NCI-H748 (cell line): Measurements from ENCODE around the gene WDFY3.

Source experiments
- DNase-seq: peaks from one replicate; lab custom pipeline; 2025; ENCODE audit not compliant: unreplicated experiment; lab: John Stamatoyannopoulos, UW

Gene WDFY3

GRCh38 chr4:84966382-84967242, at the start of gene WDFY3:
TSS of gene WDFY3 (minus strand) at chr4:84966690. CDS start at chr4:84860591, 106,099 bp downstream.
- peak; percentile 79 for DNase-seq

DNA sequence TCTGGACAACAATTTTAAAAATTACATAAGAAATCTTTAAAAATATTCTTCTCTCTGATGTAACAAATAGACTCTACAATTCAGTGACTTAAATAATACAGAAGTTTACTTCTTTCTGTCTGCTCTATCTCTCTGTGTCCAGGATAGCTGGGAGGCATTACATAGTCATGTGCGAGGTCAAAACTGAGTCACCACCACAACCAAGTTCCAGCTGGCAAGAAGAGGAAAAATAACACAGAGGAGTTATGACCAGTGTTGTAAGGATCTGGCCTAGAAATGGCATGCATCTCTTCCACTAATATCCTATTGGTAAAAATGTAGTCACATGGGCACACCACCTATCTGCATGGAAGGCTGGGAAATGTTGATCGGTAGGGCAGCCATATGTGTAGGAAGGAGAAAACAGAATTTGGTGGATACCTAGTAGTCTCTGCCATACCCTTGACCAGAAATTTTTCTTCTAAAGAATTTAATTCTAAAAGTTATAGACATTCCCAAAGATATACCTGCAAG, 39.4 kb upstream of the WDFY3 start:
- no peak for DNase-seq

DNA sequence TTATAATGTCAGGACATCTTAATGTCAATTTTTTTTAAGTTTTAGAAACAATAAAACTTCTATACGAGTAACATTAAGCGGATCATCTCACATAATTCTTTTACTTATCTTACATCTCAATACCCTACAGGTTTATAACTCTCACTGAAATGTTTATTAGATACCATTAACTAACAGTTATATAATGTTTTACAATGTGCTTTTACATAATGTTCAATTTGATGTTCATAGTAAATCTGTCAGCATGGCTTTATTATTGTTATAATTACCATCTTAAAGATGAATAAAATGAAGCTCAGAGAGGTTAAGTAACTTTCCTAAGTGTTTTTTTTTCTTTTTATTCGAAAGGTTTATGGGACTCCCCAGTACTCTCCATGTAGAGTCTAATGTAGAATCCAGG, 33.9 kb upstream of the WDFY3 start:
- DNase-seq, result no peak

GRCh38 chr4:84995386-84995785, 28.9 kb upstream of the WDFY3 start:
- DNase-seq, result no peak

DNA sequence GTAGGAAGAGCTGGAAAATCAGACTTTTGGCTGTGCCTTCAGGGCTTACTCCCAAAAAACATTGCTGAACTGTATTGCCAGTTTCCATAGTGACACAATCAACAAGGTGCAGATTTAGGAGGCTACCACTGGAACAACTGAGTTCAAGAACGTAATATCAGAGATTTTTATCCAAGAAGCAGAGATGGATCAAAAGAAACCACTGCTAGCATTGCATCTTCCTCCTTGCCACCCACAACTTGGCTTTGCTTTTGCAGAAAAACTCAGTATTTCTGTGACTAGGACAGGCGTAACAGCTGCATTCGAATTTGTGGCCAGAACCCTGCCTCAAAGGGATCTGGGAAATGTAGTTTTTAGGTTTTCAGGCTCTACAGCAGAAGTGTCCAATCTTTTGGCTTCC, 27.8 kb upstream of the WDFY3 start:
- DNase-seq, result peak; percentile 44

DNA sequence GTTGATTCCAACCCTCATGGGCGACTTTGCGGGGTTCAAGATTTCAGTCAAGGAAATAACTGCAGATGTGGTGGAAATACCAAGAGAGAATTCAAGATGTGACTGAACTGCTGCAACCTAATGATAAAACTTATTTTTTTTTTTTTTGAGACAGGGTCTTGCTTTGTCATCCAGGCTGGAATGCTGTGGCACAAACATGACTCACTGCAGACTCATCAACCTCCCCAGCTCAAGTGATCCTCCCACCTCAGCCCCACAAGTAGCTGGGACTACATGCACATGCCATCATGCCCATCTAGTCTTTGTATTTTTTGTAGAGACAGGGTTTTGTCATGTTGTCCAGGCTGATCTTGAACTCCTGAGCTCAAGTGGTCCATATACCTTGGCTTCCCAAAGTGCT, 19.5 kb upstream of the WDFY3 start:
- DNase-seq, result no peak

GRCh38 chr4:84977396-84977795, 10.9 kb upstream of the WDFY3 start:
- DNase-seq, result no peak

DNA sequence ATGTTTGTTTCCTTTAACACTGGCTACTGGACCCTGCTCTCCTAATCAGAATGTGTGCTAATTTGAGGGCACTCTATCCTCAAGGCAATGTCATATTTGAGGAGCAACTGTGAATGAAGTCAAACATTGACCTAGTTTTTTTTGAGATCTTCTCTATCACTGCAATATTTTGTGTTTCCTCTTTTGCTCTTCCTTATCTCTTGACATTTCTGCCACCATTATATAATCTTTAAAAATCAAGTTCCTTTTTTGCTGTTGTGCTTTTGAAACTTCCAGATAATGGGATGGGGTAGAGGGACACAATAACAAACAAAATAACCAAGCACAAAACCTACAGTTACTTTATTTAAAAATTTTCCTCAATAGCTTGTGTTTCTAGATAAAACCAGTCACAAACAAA, 7.4 kb upstream of the WDFY3 start:
- DNase-seq, result no peak

- DNase-seq, result peak; percentile 40
Observed at GRCh38 chr4:84971319-84971932, 4.9 kb upstream of the WDFY3 start.

- no peak for DNase-seq
Observed at GRCh38 chr4:84968925-84969324, 2.4 kb upstream of the WDFY3 start.

- no peak for DNase-seq
Observed at GRCh38 chr4:84967243-84967690, 777 bp upstream of the WDFY3 start.

- DNase-seq, result peak; percentile 67
Observed at GRCh38 chr4:84965553-84966381, 723 bp downstream of the WDFY3 start.

- DNase-seq, result no peak
Observed at GRCh38 chr4:84964995-84965552, 1.4 kb downstream of the WDFY3 start.

- DNase-seq, result no peak
Observed at GRCh38 chr4:84962102-84962501, 4.4 kb downstream of the WDFY3 start.

DNA sequence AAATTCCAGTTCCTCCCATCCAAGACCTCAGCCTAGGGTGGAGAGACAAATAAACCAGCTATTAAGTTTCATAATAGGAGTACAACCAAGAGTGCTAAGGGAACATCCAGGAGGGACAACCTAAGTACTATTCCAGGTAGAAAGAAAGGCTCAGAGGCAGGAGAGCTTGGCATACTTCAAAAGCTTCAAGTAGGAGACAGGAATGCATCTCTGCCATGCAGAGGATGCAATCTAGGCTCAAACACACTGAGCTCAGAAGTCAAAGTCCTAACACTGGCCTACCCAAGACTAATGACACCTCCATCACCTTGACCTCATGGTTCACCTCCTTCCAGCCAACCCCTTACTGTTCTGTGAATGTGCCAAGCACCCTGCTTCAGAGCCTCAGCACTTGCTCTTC, 8.1 kb downstream of the WDFY3 start:
- DNase-seq, result no peak

DNA sequence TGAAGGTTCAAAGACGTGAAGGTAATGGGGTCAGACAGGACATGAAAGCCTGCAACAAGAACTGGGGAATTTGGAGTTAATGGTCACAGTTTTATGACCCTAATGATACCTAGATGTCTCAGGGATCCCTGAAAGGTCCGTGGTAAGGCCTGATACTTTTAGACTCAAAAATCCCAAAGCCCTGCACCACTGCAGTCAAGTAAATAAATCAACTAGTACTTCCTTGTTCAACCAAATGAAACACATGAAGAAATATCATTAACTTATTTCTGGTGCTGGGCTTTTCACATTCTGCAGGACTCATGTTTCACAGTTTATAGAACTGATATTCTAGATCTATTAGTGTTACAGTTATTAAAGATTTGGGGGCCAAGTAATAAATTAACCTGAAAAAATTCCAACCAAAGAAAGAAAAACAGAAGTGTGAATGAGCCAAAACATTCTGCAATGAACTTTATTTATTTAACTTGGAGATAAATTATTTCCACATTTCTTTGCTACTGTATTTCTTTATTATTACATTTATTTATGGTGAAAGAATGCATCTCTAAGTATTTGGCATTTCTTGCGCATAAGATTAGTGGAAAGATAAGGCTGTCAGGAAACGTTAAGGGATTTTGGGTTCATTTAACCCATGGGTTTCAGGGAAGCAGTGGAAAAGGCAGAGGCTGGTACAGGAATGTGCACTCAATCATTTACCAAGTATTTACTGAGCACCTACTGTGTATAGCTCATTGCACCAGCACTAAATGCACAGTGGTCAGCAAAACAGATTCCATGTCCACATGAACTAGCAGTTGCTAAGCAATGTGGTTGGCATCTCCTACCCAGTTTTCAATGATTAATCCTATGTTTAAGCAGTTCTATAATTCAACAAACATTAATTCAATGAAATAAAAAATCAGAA, 8.7 kb downstream of the WDFY3 start:
- DNase-seq, result no peak

DNA sequence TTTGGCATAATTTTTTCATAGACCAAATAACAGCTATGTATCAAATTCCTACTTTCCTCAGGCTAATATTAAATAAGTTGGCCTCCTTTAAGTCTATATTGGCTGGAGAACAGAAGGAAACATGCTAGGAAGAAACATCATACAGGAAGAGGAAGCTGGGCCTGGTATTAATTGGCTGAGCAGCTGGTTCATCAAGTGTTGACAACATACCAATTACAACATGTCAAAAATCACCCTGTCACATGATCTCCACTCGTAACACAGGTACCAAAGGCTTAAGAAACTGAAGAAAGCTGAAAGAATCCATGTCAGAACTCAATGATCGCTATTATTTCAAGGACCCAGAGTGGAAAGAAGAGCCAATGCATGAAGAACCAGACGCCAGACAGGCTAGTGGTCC, 10.5 kb downstream of the WDFY3 start:
- DNase-seq, result peak; percentile 16

DNA sequence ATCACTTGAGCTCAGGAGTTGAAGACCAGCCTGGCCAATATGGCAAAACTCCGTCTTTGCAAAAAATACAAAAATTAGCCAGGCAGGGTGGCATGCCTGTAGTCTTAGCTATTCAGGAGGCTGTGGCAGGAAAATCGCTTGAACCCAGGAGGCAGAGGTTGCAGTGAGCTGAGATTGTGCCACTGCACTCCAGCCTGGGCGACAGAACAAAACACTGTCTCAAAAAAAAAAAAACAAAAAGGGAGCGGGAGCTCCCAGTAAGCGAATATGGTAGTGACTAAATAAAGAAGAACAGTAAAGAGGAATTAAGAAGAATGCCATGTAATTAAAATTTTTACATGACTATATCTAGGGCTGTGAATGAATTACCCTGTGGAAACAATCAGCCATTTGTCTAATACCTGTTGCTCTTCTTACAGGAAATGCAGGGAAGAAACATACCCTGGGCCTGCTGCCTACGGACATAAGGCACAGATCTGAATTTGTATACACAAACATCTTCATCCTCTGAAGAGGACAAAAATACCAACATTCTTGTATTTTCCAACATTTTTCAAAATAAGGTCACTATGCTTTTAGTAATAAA, 11.4 kb downstream of the WDFY3 start:
- DNase-seq, result no peak

DNA sequence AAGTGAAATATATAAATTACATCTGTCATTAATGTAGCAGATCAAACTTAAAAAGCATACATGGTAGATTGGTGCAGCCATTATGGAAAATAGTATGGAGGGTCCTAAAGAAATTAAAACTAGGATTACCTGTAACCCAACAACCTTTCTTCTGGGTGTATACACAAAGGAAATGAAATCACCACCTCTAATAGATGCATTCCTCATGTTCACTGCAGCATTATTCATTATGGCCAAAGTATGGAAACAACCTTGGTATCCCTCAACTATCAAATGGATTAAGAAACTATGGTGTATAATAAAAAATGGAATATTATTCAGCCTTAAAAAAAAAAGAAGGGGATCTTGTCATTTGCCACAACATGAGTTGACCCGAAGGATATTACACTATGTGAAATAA, 13.7 kb downstream of the WDFY3 start:
- no peak for DNase-seq

GRCh38 chr4:84952004-84952403, 14.5 kb downstream of the WDFY3 start:
- no peak for DNase-seq
